H1 (cell line): ENCODE data around the gene DRAXIN. TPM values are rescaled to one million over a fixed set of nuclear protein-coding genes. Genes with fewer than 3 reads are reported as not detected.

Experiments used
- CEBPB ChIP-seq: IDR thresholded peaks from 2 replicates; pipeline ENCODE4 v1.6.1; 2012; ENCODE audit warnings: low read depth, low read length
- CHD1 ChIP-seq: IDR thresholded peaks from 2 replicates; pipeline ENCODE4 v1.6.1; 2012; ENCODE audit warnings: low read depth, low read length, improper control_type of control experiment
- GABPA ChIP-seq: IDR thresholded peaks from 2 replicates; pipeline ENCODE4 v1.6.1; 2011; ENCODE audit warnings: mild to moderate bottlenecking, low read length, moderate library complexity, borderline replicate concordance; ENCODE audit not compliant: insufficient read depth
- RXRA ChIP-seq: IDR thresholded peaks from 2 replicates; pipeline ENCODE4 v1.6.1; 2011; ENCODE audit warnings: low read depth, mild to moderate bottlenecking, low read length, moderate library complexity; ENCODE audit not compliant: insufficient read depth
- TAF7 ChIP-seq: optimal IDR thresholded peaks from 2 replicates; pipeline ENCODE3; 2011; ENCODE audit warnings: low read depth, mild to moderate bottlenecking, inconsistent platforms, low read length, moderate library complexity, borderline replicate concordance
- polyA plus RNA-seq, 7 experiments: library from polyadenylated mRNA; depleted of rRNA in 3 of 7; stranded (reverse) in 5 of 7; unstranded in 2 of 7; fragments of >200 nt in 5 of 7; fragments of 200-250 nt in 2 of 7; gene quantifications; 1 replicate in 5 of 7; 2 replicates in 1 of 7; 4 replicates in 1 of 7; pipeline versions ENCODE4 v1.2.1 to v1.2.3, GENCODE V29; 2011 to 2013; ENCODE audit warnings: missing spikeins in 2 of 7, mixed read lengths in 2 of 7
- total RNA-seq: library from RNA; stranded (reverse); fragmentation: NEBNext Ultra II Directional; extraction: Animal tissue kit (Norgen Biotek cat#: 25700); gene quantifications from 2 replicates; pipeline ENCODE4 v1.2.1, GENCODE V29; 2021
- TF ChIP-seq, protein P1 (sequence below): IDR thresholded peaks from 2 replicates; pipeline ENCODE4 v1.6.1; 2012; ENCODE audit warnings: low read length, inconsistent platforms
- TF ChIP-seq, protein P2 (sequence below): fragments of 300-600 bp; sonication (generic); IDR thresholded peaks from 2 replicates; pipeline ENCODE4 v1.7.1; 2012; ENCODE audit warnings: low read length, moderate library complexity, mild to moderate bottlenecking, inconsistent platforms; ENCODE audit not compliant: insufficient replicate concordance

Gene DRAXIN
- total and polyA plus RNA-seq, 2 of the 8 experiments (the other 6 are each of a cell fraction or from before 2014, with no cell fraction given), result 4.6 to 17.6 TPM

DNA sequence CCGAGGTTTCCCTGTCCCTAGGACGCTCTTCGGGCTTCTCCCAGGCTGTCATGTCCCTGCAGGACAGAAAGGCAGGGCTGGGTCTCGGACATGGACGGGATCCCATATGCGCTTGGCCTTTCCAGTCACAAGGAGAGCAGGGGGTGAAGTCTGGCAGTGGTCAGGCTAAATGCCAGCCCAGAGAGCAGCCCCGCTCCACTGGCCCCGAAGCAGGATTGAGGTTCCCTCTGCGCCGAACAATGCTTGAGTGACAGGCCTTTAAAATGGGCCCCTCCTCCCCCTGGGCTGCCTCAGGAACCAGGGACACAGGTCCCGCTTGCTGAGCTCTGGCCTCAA lies 12.7 kb downstream of the DRAXIN start (continued):
- no peak for TF ChIP-seq TAF7
- TF ChIP-seq CEBPB, result no peak
- TF ChIP-seq CHD1, result no peak
- TF ChIP-seq GABPA, result no peak
- TF ChIP-seq, protein P1, sequence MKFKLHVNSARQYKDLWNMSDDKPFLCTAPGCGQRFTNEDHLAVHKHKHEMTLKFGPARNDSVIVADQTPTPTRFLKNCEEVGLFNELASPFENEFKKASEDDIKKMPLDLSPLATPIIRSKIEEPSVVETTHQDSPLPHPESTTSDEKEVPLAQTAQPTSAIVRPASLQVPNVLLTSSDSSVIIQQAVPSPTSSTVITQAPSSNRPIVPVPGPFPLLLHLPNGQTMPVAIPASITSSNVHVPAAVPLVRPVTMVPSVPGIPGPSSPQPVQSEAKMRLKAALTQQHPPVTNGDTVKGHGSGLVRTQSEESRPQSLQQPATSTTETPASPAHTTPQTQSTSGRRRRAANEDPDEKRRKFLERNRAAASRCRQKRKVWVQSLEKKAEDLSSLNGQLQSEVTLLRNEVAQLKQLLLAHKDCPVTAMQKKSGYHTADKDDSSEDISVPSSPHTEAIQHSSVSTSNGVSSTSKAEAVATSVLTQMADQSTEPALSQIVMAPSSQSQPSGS, result no peak
- TF ChIP-seq, protein P2, sequence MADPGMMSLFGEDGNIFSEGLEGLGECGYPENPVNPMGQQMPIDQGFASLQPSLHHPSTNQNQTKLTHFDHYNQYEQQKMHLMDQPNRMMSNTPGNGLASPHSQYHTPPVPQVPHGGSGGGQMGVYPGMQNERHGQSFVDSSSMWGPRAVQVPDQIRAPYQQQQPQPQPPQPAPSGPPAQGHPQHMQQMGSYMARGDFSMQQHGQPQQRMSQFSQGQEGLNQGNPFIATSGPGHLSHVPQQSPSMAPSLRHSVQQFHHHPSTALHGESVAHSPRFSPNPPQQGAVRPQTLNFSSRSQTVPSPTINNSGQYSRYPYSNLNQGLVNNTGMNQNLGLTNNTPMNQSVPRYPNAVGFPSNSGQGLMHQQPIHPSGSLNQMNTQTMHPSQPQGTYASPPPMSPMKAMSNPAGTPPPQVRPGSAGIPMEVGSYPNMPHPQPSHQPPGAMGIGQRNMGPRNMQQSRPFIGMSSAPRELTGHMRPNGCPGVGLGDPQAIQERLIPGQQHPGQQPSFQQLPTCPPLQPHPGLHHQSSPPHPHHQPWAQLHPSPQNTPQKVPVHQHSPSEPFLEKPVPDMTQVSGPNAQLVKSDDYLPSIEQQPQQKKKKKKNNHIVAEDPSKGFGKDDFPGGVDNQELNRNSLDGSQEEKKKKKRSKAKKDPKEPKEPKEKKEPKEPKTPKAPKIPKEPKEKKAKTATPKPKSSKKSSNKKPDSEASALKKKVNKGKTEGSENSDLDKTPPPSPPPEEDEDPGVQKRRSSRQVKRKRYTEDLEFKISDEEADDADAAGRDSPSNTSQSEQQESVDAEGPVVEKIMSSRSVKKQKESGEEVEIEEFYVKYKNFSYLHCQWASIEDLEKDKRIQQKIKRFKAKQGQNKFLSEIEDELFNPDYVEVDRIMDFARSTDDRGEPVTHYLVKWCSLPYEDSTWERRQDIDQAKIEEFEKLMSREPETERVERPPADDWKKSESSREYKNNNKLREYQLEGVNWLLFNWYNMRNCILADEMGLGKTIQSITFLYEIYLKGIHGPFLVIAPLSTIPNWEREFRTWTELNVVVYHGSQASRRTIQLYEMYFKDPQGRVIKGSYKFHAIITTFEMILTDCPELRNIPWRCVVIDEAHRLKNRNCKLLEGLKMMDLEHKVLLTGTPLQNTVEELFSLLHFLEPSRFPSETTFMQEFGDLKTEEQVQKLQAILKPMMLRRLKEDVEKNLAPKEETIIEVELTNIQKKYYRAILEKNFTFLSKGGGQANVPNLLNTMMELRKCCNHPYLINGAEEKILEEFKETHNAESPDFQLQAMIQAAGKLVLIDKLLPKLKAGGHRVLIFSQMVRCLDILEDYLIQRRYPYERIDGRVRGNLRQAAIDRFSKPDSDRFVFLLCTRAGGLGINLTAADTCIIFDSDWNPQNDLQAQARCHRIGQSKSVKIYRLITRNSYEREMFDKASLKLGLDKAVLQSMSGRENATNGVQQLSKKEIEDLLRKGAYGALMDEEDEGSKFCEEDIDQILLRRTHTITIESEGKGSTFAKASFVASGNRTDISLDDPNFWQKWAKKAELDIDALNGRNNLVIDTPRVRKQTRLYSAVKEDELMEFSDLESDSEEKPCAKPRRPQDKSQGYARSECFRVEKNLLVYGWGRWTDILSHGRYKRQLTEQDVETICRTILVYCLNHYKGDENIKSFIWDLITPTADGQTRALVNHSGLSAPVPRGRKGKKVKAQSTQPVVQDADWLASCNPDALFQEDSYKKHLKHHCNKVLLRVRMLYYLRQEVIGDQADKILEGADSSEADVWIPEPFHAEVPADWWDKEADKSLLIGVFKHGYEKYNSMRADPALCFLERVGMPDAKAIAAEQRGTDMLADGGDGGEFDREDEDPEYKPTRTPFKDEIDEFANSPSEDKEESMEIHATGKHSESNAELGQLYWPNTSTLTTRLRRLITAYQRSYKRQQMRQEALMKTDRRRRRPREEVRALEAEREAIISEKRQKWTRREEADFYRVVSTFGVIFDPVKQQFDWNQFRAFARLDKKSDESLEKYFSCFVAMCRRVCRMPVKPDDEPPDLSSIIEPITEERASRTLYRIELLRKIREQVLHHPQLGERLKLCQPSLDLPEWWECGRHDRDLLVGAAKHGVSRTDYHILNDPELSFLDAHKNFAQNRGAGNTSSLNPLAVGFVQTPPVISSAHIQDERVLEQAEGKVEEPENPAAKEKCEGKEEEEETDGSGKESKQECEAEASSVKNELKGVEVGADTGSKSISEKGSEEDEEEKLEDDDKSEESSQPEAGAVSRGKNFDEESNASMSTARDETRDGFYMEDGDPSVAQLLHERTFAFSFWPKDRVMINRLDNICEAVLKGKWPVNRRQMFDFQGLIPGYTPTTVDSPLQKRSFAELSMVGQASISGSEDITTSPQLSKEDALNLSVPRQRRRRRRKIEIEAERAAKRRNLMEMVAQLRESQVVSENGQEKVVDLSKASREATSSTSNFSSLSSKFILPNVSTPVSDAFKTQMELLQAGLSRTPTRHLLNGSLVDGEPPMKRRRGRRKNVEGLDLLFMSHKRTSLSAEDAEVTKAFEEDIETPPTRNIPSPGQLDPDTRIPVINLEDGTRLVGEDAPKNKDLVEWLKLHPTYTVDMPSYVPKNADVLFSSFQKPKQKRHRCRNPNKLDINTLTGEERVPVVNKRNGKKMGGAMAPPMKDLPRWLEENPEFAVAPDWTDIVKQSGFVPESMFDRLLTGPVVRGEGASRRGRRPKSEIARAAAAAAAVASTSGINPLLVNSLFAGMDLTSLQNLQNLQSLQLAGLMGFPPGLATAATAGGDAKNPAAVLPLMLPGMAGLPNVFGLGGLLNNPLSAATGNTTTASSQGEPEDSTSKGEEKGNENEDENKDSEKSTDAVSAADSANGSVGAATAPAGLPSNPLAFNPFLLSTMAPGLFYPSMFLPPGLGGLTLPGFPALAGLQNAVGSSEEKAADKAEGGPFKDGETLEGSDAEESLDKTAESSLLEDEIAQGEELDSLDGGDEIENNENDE, result no peak
- TF ChIP-seq RXRA, result no peak
